ENCODE measurements around the gene DAAM1.
A peak's percentile ranks its signal among the peaks of the same experiment; 100 is the strongest.

Gene DAAM1

GRCh38 chr14:59188461-59189090 is at the start of gene DAAM1:
TSS of gene DAAM1 (plus strand) at chr14:59188667. CDS start at chr14:59263478, 74,811 bp downstream.
- DNase-seq: peak; percentile 99

GRCh38 chr14:59139324-59139723 is 49.1 kb upstream of the DAAM1 start:
- DNase-seq: no peak

- no peak for DNase-seq
Measured at GRCh38 chr14:59140106-59140843, 48.2 kb upstream of the DAAM1 start.

GRCh38 chr14:59146484-59146883 is 42.0 kb upstream of the DAAM1 start:
- no peak for DNase-seq

- no peak for DNase-seq
Measured at GRCh38 chr14:59147007-59147406, 41.5 kb upstream of the DAAM1 start.

- DNase-seq: no peak
Measured at GRCh38 chr14:59148334-59148900, 40.0 kb upstream of the DAAM1 start.

GRCh38 chr14:59150990-59151389 is 37.5 kb upstream of the DAAM1 start:
- no peak for DNase-seq

GRCh38 chr14:59154373-59154772 is 34.1 kb upstream of the DAAM1 start:
- no peak for DNase-seq

- no peak for DNase-seq
Measured at GRCh38 chr14:59155886-59156285, 32.6 kb upstream of the DAAM1 start.

GRCh38 chr14:59159169-59159568 is 29.3 kb upstream of the DAAM1 start:
- DNase-seq: no peak

- DNase-seq: no peak
Measured at GRCh38 chr14:59160506-59160905, 28.0 kb upstream of the DAAM1 start.

GRCh38 chr14:59161561-59162175 is 26.8 kb upstream of the DAAM1 start:
- peak; percentile 83 for DNase-seq

- DNase-seq: no peak
Measured at GRCh38 chr14:59166258-59166657, 22.2 kb upstream of the DAAM1 start.

- no peak for DNase-seq
Measured at GRCh38 chr14:59175404-59175803, 13.1 kb upstream of the DAAM1 start.

- no peak for DNase-seq
Measured at GRCh38 chr14:59176765-59177164, 11.7 kb upstream of the DAAM1 start.

- DNase-seq: no peak
Measured at GRCh38 chr14:59177262-59177661, 11.2 kb upstream of the DAAM1 start.

GRCh38 chr14:59181791-59182190 is 6.7 kb upstream of the DAAM1 start:
- no peak for DNase-seq

- no peak for DNase-seq
Measured at GRCh38 chr14:59182641-59183040, 5.8 kb upstream of the DAAM1 start.

GRCh38 chr14:59183150-59183549 is 5.3 kb upstream of the DAAM1 start:
- no peak for DNase-seq

GRCh38 chr14:59184396-59184795 is 4.1 kb upstream of the DAAM1 start:
- no peak for DNase-seq

GRCh38 chr14:59185676-59186075 is 2.8 kb upstream of the DAAM1 start:
- no peak for DNase-seq

- DNase-seq: no peak
Measured at GRCh38 chr14:59186306-59186705, 2.2 kb upstream of the DAAM1 start.

- DNase-seq: no peak
Measured at GRCh38 chr14:59187118-59187517, 1.3 kb upstream of the DAAM1 start.

All from fibroblast of skin of right biceps (primary cell).